Astrocyte (in vitro differentiated cells and primary cell): ENCODE measurements around the gene RNASEL. TPM values are rescaled to one million over a fixed set of nuclear protein-coding genes. Genes with fewer than 3 reads are reported as not detected.

ENCODE experiments used
- DNase-seq: peaks from one replicate; pipeline ENCODE4 v3.0.0-alpha.2; 2010; ENCODE audit warnings: low read depth
- FAIRE-seq: peaks from 2 replicates; lab custom pipeline; 2011; peaks lifted over from hg19 to GRCh38; lab: Jason Lieb, UNC
- H2AFZ ChIP-seq: 2 replicates; pipeline ENCODE4 v1.6.0; 2012; ENCODE audit warnings: low read depth, low read length, inconsistent platforms
- H3K27ac ChIP-seq: 2 replicates; pipeline ENCODE4 v1.5.1; 2011; ENCODE audit warnings: low read depth, low read length, inconsistent platforms
- H3K27me3 ChIP-seq: 2 replicates; pipeline ENCODE4 v1.6.0; 2011; ENCODE audit warnings: low read length, inconsistent platforms; ENCODE audit not compliant: insufficient read depth
- H3K36me3 ChIP-seq: 2 replicates; pipeline ENCODE4 v1.5.1; 2011; ENCODE audit warnings: low read length, inconsistent platforms; ENCODE audit not compliant: insufficient read depth
- H3K4me1 ChIP-seq: 2 replicates; pipeline ENCODE4 v1.5.1; 2011; ENCODE audit warnings: low read length, inconsistent platforms; ENCODE audit not compliant: insufficient read depth
- H3K4me2 ChIP-seq: 2 replicates; pipeline ENCODE4 v1.6.0; 2012; ENCODE audit warnings: low read length, inconsistent platforms
- H3K4me3 ChIP-seq: 2 replicates; pipeline ENCODE4 v1.5.1; 2011; ENCODE audit warnings: low read depth, mild to moderate bottlenecking, low read length, inconsistent platforms; ENCODE audit not compliant: insufficient read depth
- H3K79me2 ChIP-seq: 2 replicates; pipeline ENCODE4 v1.6.0; 2012; ENCODE audit warnings: mild to moderate bottlenecking, low read length, inconsistent platforms; ENCODE audit not compliant: insufficient read depth
- H3K9ac ChIP-seq: 2 replicates; pipeline ENCODE4 v1.6.0; 2012; ENCODE audit warnings: mild to moderate bottlenecking, low read length, inconsistent platforms
- H3K9me3 ChIP-seq: 2 replicates; pipeline ENCODE4 v1.5.1; 2012; ENCODE audit warnings: low read depth, mild to moderate bottlenecking, low read length, inconsistent platforms; ENCODE audit not compliant: insufficient read depth
- H4K20me1 ChIP-seq: 2 replicates; pipeline ENCODE4 v1.6.0; 2012; ENCODE audit warnings: low read length, inconsistent platforms; ENCODE audit not compliant: insufficient read depth
- H3K27ac Mint-ChIP-seq: one replicate; pipeline ENCODE4 v1.8.0; 2021; ENCODE audit warnings: mild to moderate bottlenecking, mixed read lengths; ENCODE audit not compliant: unreplicated experiment
- H3K27me3 Mint-ChIP-seq: one replicate; pipeline ENCODE4 v1.8.0; 2021; ENCODE audit warnings: low read depth, mixed read lengths; ENCODE audit not compliant: unreplicated experiment
- H3K36me3 Mint-ChIP-seq: one replicate; pipeline ENCODE4 v1.8.0; 2021; ENCODE audit warnings: low read depth, mixed read lengths; ENCODE audit not compliant: unreplicated experiment
- H3K4me1 Mint-ChIP-seq: one replicate; pipeline ENCODE4 v1.8.0; 2021; ENCODE audit warnings: low read depth, mixed read lengths; ENCODE audit not compliant: unreplicated experiment
- H3K4me3 Mint-ChIP-seq: one replicate; pipeline ENCODE4 v1.8.0; 2021; ENCODE audit warnings: mild to moderate bottlenecking, moderate library complexity, mixed read lengths; ENCODE audit not compliant: unreplicated experiment
- H3K9me3 Mint-ChIP-seq: one replicate; pipeline ENCODE4 v1.8.0; 2021; ENCODE audit warnings: mild to moderate bottlenecking, mixed read lengths; ENCODE audit not compliant: unreplicated experiment
- CTCF ChIP-seq: IDR thresholded peaks from 2 replicates; pipeline ENCODE4 v1.5.1; 2011; ENCODE audit warnings: low read depth, mild to moderate bottlenecking, inconsistent platforms, low read length, moderate library complexity; ENCODE audit not compliant: insufficient read depth
- EZH2 ChIP-seq: IDR thresholded peaks from 2 replicates; pipeline ENCODE4 v1.6.1; 2012; ENCODE audit warnings: mild to moderate bottlenecking, low read length, inconsistent platforms; ENCODE audit not compliant: insufficient read depth
- total RNA-seq: library from RNA; stranded (reverse); gene quantifications from 2 replicates; pipeline ENCODE4 v1.2.1, GENCODE V29; 2021

Gene RNASEL
- total RNA-seq, 1 donor from 2014 or later, result 1.8 TPM

GRCh38 chr1:182610606-182611194, 21.6 kb upstream of the RNASEL start:
- no peak overlapping the region for H3K4me3 ChIP-seq
- H3K4me1 Mint-ChIP-seq, result peaks cover 16% of the 10 kb centered on the region
- no peak for DNase-seq
- no peak for FAIRE-seq
- no peaks in the 10 kb centered on the region for H3K36me3 Mint-ChIP-seq
- H3K4me2 ChIP-seq, result no peak overlapping the region
- H2AFZ ChIP-seq, result no peak overlapping the region
- H3K9me3 Mint-ChIP-seq, result no peaks in the 10 kb centered on the region
- H3K27ac Mint-ChIP-seq, result no peak overlapping the region
- H3K4me3 Mint-ChIP-seq, result no peak overlapping the region
- no peak overlapping the region for H3K27ac ChIP-seq
- peaks cover 1% of the 10 kb centered on the region for H3K27me3 Mint-ChIP-seq
- H4K20me1 ChIP-seq, result no peaks in the 10 kb centered on the region
- no peaks in the 10 kb centered on the region for H3K36me3 ChIP-seq
- no peak overlapping the region for H3K9ac ChIP-seq
- TF ChIP-seq EZH2 (no peak), CTCF (no peak)
- H3K27me3 ChIP-seq, result peaks cover 9% of the 10 kb centered on the region
- no peaks in the 10 kb centered on the region for H3K79me2 ChIP-seq
- H3K4me1 ChIP-seq, result peaks cover 7% of the 10 kb centered on the region
- no peaks in the 10 kb centered on the region for H3K9me3 ChIP-seq

GRCh38 chr1:182608845-182609610, 20.0 kb upstream of the RNASEL start:
- H3K36me3 ChIP-seq, result no peaks in the 10 kb centered on the region
- no peak overlapping the region for H3K9ac ChIP-seq
- H3K36me3 Mint-ChIP-seq, result no peaks in the 10 kb centered on the region
- H3K79me2 ChIP-seq, result no peaks in the 10 kb centered on the region
- peak overlapping the region; percentile 29 for H3K4me2 ChIP-seq
- peaks cover 12% of the 10 kb centered on the region for H3K27me3 Mint-ChIP-seq
- H3K4me1 ChIP-seq, result peaks cover 7% of the 10 kb centered on the region
- no peak overlapping the region for H3K27ac ChIP-seq
- H3K27ac Mint-ChIP-seq, result peak overlapping the region; percentile 29
- peaks cover 9% of the 10 kb centered on the region for H3K27me3 ChIP-seq
- H3K4me3 ChIP-seq, result no peak overlapping the region
- TF ChIP-seq CTCF (no peak), EZH2 (no peak)
- H3K4me1 Mint-ChIP-seq, result peaks cover 11% of the 10 kb centered on the region
- no peak overlapping the region for H3K4me3 Mint-ChIP-seq
- no peaks in the 10 kb centered on the region for H3K9me3 Mint-ChIP-seq
- peak overlapping the region; percentile 23 for H2AFZ ChIP-seq
- no peaks in the 10 kb centered on the region for H3K9me3 ChIP-seq
- no peaks in the 10 kb centered on the region for H4K20me1 ChIP-seq
- FAIRE-seq (no peak), DNase-seq (peak; percentile 36)

- FAIRE-seq, result no peak
- no peak for DNase-seq
- H3K79me2 ChIP-seq, result no peaks in the 10 kb centered on the region
- H3K4me2 ChIP-seq, result no peak overlapping the region
- Mint-ChIP-seq H3K36me3 (no peaks in the 10 kb centered on the region), H3K27ac (peak overlapping the region; percentile 29), H3K4me3 (no peak overlapping the region), H3K9me3 (no peaks in the 10 kb centered on the region), H3K27me3 (peaks cover 12% of the 10 kb centered on the region), H3K4me1 (peaks cover 15% of the 10 kb centered on the region)
- no peaks in the 10 kb centered on the region for H4K20me1 ChIP-seq
- H3K36me3 ChIP-seq, result no peaks in the 10 kb centered on the region
- peaks cover 6% of the 10 kb centered on the region for H3K27me3 ChIP-seq
- no peak overlapping the region for H3K4me3 ChIP-seq
- no peaks in the 10 kb centered on the region for H3K9me3 ChIP-seq
- TF ChIP-seq EZH2 (no peak), CTCF (no peak)
- no peak overlapping the region for H3K9ac ChIP-seq
- H3K4me1 ChIP-seq, result peaks cover 10% of the 10 kb centered on the region
- no peak overlapping the region for H3K27ac ChIP-seq
- H2AFZ ChIP-seq, result no peak overlapping the region
Observed at GRCh38 chr1:182608236-182608635, 19.2 kb upstream of the RNASEL start.
